ENCODE data around the gene HERC6.

- no peak for TF ChIP-seq CTCF (conservative IDR thresholded peaks at IDR 0.05; ENCODE audit: low read depth in 2 of 2)
- no peak for TF ChIP-seq POLR2AphosphoS5 (IDR thresholded peaks at IDR 0.05; ENCODE audit: low read depth)
- TF ChIP-seq EZH2 (IDR thresholded peaks at IDR 0.05; ENCODE audit: low read depth, unreplicated experiment) = no peak
- TF ChIP-seq EZH2phosphoT487 (IDR thresholded peaks at IDR 0.05; ENCODE audit: unreplicated experiment) = no peak
- TF ChIP-seq ZNF462 (CRISPR knock-in tag; IDR thresholded peaks at IDR 0.05) = no peak
- no peak for TF ChIP-seq ZNF114 (CRISPR knock-in tag; IDR thresholded peaks at IDR 0.05)
- no peak for TF ChIP-seq REST (IDR thresholded peaks at IDR 0.05; ENCODE audit: unreplicated experiment)
- TF ChIP-seq JUNB (IDR thresholded peaks at IDR 0.05; ENCODE audit: unreplicated experiment) = no peak
- no peak for TF ChIP-seq STAT1 (IDR thresholded peaks at IDR 0.05; ENCODE audit: unreplicated experiment)
Measured at GRCh38 chr4:88398381-88398780, 19.7 kb downstream of the HERC6 start.
